ENCODE data around the gene GID8. TPM values are rescaled to one million over a fixed set of nuclear protein-coding genes. Genes with fewer than 3 reads are reported as not detected.

Gene GID8
- total and polyA plus RNA-seq, 11 donors: 6.2 to 22.2 (median 15.9) TPM

- TF ChIP-seq POLR2A (IDR thresholded peaks at IDR 0.05) (no peak), CTCF (IDR thresholded peaks at IDR 0.05) (no peak)
- DNase-seq (peak in 4 of 5 donors; percentile 58 to 81 (median 74)), ATAC-seq (peak; percentile 84 to 89 (median 88))
- Histone ChIP-seq H3K4me1 (peaks cover 0 to 36% (median 16%) of the 10 kb centered on the region in 12 donors), H3K36me3 (peaks cover 0 to 85% (median 75%) of the 10 kb centered on the region in 9 donors), H3K9me3 (peaks cover 0 to 5% (median 0%) of the 10 kb centered on the region in 12 donors), H3K4me3 (no peak overlapping the region), H3K27me3 (no peaks in the 10 kb centered on the region), H3K27ac (peak overlapping the region in 4 of 12 donors; percentile 2 to 44 (median 25))
- WGBS, 4 donors: 22 to 46% (median 32%) methylated on average over 10 of the region's 10 CpGs
- intact Hi-C loops (cut with DNase I): no loop called here
These were observed 9.0 kb downstream of the GID8 start for GRCh38 chr20:62946918-62947317.

GRCh38 chr20:62947532-62948300 is 9.8 kb downstream of the GID8 start:
- peak overlapping the region in 1 of 12 donors; percentile 2 for H3K27ac ChIP-seq
- TF ChIP-seq POLR2A (IDR thresholded peaks at IDR 0.05) (no peak), CTCF (IDR thresholded peaks at IDR 0.05) (no peak)
- H3K4me1 ChIP-seq: peaks cover 0 to 36% (median 18%) of the 10 kb centered on the region in 12 donors
- no peak overlapping the region for H3K4me3 ChIP-seq
- peaks cover 0 to 79% (median 69%) of the 10 kb centered on the region in 9 donors for H3K36me3 ChIP-seq
- intact Hi-C loops (cut with DNase I): no loop called here
- no peaks in the 10 kb centered on the region for H3K27me3 ChIP-seq
- DNase-seq (peak in 1 of 5 donors; percentile 13), ATAC-seq (no peak)
- WGBS, 4 donors: 93 to 96% (median 95%) methylated on average over 17 of the region's 17 CpGs
- peaks cover 0 to 5% (median 0%) of the 10 kb centered on the region in 12 donors for H3K9me3 ChIP-seq

GRCh38 chr20:62949153-62949821 is 11.3 kb downstream of the GID8 start:
- no peaks in the 10 kb centered on the region for H3K27me3 ChIP-seq
- no peak overlapping the region for H3K27ac ChIP-seq
- DNase-seq (no peak), ATAC-seq (no peak)
- peaks cover 0 to 63% (median 53%) of the 10 kb centered on the region in 9 donors for H3K36me3 ChIP-seq
- intact Hi-C loops (cut with DNase I): no loop called here
- peaks cover 0 to 5% (median 0%) of the 10 kb centered on the region in 12 donors for H3K9me3 ChIP-seq
- no peak for TF ChIP-seq CTCF (IDR thresholded peaks at IDR 0.05)
- no peak for TF ChIP-seq POLR2A (IDR thresholded peaks at IDR 0.05)
- H3K4me1 ChIP-seq: peaks cover 3 to 43% (median 32%) of the 10 kb centered on the region in 12 donors
- no peak overlapping the region for H3K4me3 ChIP-seq
- WGBS, 4 donors: 90 to 96% (median 95%) methylated on average over 6 of the region's 6 CpGs

GRCh38 chr20:62949962-62950361 is 12.0 kb downstream of the GID8 start:
- ATAC-seq (no peak), DNase-seq (no peak)
- Histone ChIP-seq H3K4me3 (no peak overlapping the region), H3K27ac (no peak overlapping the region), H3K36me3 (peaks cover 0 to 57% (median 47%) of the 10 kb centered on the region in 9 donors), H3K9me3 (peaks cover 0 to 5% (median 0%) of the 10 kb centered on the region in 12 donors), H3K27me3 (no peaks in the 10 kb centered on the region), H3K4me1 (peaks cover 3 to 48% (median 36%) of the 10 kb centered on the region in 12 donors)
- 89 to 94% (median 93%) methylated on average over 12 of the region's 12 CpGs for WGBS, 4 donors
- TF ChIP-seq CTCF (IDR thresholded peaks at IDR 0.05) (no peak), POLR2A (IDR thresholded peaks at IDR 0.05) (no peak)
- intact Hi-C loops (cut with DNase I): no loop called here
